SU-DHL-6 (cell line): ENCODE results near the gene PUS1.

Source experiments
- CTCF ChIP-seq: fragments of 200-600 bp; sonication (generic); IDR thresholded peaks from one replicate; pipeline ENCODE4 v1.5.1; 2017; ENCODE audit warnings: antibody characterized with exemption, mild to moderate bottlenecking, low read length, moderate library complexity; ENCODE audit not compliant: insufficient read depth, poor library complexity, severe bottlenecking
- EZH2phosphoT487 ChIP-seq: fragments of 200-600 bp; sonication (generic), shearing (Covaris generic); conservative IDR thresholded peaks from 2 replicates; pipeline ENCODE4 v1.6.1; 2018; ENCODE audit warnings: mild to moderate bottlenecking, antibody characterized with exemption, low read length, moderate library complexity, mixed read lengths

GRCh38 chr12:131908092-131909080 lies 20.7 kb upstream of the PUS1 start:
- no peak for TF ChIP-seq CTCF
- no peak for TF ChIP-seq EZH2phosphoT487
